Right atrium auricular region (tissue), 2 donors: Measurements from ENCODE around the gene THSD4. TPM values are rescaled to one million over a fixed set of nuclear protein-coding genes. Genes with fewer than 3 reads are reported as not detected.
A peak's percentile ranks its signal among the peaks of the same experiment; 100 is the strongest.

Experiments
- DNase-seq: peaks from one replicate; pipeline ENCODE4 v3.0.0-alpha.2; 2019; ENCODE audit warnings: low spot score
- H3K27ac ChIP-seq, 2 donors: fragments of 200-600 bp; sonication (generic); 1 replicate in 1 of 2; 2 replicates in 1 of 2; pipeline ENCODE4 v1.5.1; 2016 to 2019
- H3K27me3 ChIP-seq, 2 donors: fragments of 200-600 bp; sonication (generic); one replicate each; pipeline versions ENCODE4 v1.5.1 to v1.6.0; 2017 to 2019
- H3K36me3 ChIP-seq: fragments of 200-600 bp; sonication (generic); one replicate; pipeline ENCODE4 v1.5.1; 2016
- H3K4me1 ChIP-seq, 2 donors: fragments of 200-600 bp; sonication (generic); one replicate each; pipeline versions ENCODE4 v1.5.1 to v1.6.0; 2017 to 2019
- H3K4me3 ChIP-seq, 2 donors: fragments of 200-600 bp; sonication (generic); 1 replicate in 1 of 2; 2 replicates in 1 of 2; pipeline ENCODE4 v1.5.1; 2017 to 2019; ENCODE audit warnings: mild to moderate bottlenecking in 1 of 2, moderate library complexity in 1 of 2
- H3K9me3 ChIP-seq, 2 donors: fragments of 200-600 bp; sonication (generic); one replicate each; pipeline ENCODE4 v1.5.1; 2019
- total RNA-seq, 2 donors: library from RNA; depleted of rRNA; stranded (reverse); fragments of >200 nt; gene quantifications; one replicate each; pipeline ENCODE4 v1.1.0, GENCODE V29; 2016
- TF ChIP-seq, protein P1 (sequence below), 2 donors: fragments of 200-600 bp; sonication (generic); IDR thresholded peaks; one replicate each; pipeline ENCODE4 v1.5.1; 2019; ENCODE audit warnings: antibody characterized with exemption in 2 of 2

Gene THSD4
- total RNA-seq, 2 donors from 2014 or later: 41.2 to 85.3 TPM

GRCh38 chr15:71413419-71413818 lies 298.1 kb downstream of the THSD4 start:
- no peak for DNase-seq
- Histone ChIP-seq H3K27me3 (no peaks in the 10 kb centered on the region), H3K4me1 (peaks cover 0 to 20% of the 10 kb centered on the region in 2 donors), H3K27ac (peak overlapping the region; percentile 25 to 80), H3K4me3 (no peak overlapping the region), H3K36me3 (no peaks in the 10 kb centered on the region), H3K9me3 (no peaks in the 10 kb centered on the region)
- TF ChIP-seq, protein P1, sequence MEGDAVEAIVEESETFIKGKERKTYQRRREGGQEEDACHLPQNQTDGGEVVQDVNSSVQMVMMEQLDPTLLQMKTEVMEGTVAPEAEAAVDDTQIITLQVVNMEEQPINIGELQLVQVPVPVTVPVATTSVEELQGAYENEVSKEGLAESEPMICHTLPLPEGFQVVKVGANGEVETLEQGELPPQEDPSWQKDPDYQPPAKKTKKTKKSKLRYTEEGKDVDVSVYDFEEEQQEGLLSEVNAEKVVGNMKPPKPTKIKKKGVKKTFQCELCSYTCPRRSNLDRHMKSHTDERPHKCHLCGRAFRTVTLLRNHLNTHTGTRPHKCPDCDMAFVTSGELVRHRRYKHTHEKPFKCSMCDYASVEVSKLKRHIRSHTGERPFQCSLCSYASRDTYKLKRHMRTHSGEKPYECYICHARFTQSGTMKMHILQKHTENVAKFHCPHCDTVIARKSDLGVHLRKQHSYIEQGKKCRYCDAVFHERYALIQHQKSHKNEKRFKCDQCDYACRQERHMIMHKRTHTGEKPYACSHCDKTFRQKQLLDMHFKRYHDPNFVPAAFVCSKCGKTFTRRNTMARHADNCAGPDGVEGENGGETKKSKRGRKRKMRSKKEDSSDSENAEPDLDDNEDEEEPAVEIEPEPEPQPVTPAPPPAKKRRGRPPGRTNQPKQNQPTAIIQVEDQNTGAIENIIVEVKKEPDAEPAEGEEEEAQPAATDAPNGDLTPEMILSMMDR (IDR thresholded peaks at IDR 0.05): no peak

- peaks cover 0 to 20% of the 10 kb centered on the region in 2 donors for H3K4me1 ChIP-seq
- H3K4me3 ChIP-seq: no peak overlapping the region
- H3K9me3 ChIP-seq: no peaks in the 10 kb centered on the region
- no peak for DNase-seq
- peak overlapping the region in 1 of 2 donors; percentile 80 for H3K27ac ChIP-seq
- H3K36me3 ChIP-seq: no peaks in the 10 kb centered on the region
- no peaks in the 10 kb centered on the region for H3K27me3 ChIP-seq
- TF ChIP-seq, protein P1 (IDR thresholded peaks at IDR 0.05): no peak
Measured at GRCh38 chr15:71414853-71415252, 299.6 kb downstream of the THSD4 start.

DNA sequence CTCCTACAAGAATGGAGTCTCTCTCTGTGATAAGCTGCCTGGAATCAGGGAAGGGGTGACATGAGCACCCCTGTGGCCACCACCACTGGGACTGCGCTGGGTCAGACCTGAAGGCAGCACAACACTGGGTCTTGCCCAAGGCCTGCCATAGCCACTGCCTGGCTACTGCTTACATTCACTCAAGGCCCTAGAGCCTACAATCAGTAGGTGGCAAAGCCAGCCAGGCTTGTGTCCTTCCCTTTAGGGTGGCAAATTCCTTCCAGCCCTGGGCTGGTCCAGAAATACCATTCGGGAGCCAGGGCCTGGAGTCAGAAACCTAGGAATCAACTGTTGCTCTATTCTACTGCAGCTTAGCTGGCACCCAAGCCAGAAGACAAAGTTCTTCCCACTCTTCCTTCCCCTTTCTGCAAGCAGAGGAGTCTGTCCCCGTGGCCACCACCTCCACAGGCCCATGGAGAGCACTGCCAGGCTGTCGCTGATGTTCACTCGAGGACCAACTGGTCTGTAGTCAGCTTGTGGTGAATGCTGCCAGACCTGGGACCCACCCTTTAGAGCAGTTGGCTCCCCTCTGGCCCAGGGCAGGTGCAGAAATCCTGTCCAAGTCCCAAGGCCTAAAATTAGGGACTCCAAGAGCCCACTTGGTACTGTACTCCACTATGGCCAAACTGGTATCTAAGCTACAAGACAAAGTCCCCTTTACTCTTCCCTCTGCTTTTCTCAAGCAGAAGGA lies 307.4 kb downstream of the THSD4 start:
- Histone ChIP-seq H3K4me3 (no peak overlapping the region), H3K27me3 (no peaks in the 10 kb centered on the region)
- no peak for DNase-seq

GRCh38 chr15:71424765-71425164 lies 309.5 kb downstream of the THSD4 start:
- H3K4me3 ChIP-seq: no peak overlapping the region
- H3K9me3 ChIP-seq: no peaks in the 10 kb centered on the region
- no peaks in the 10 kb centered on the region for H3K27me3 ChIP-seq
- no peak overlapping the region for H3K27ac ChIP-seq
- peaks cover 0 to 11% of the 10 kb centered on the region in 2 donors for H3K4me1 ChIP-seq
- no peak for DNase-seq
- no peaks in the 10 kb centered on the region for H3K36me3 ChIP-seq
- TF ChIP-seq, protein P1 (IDR thresholded peaks at IDR 0.05): no peak

More for the DNA sequence above, 307.4 kb downstream of the THSD4 start:
- no peaks in the 10 kb centered on the region for H3K36me3 ChIP-seq
- H3K9me3 ChIP-seq: no peaks in the 10 kb centered on the region
- TF ChIP-seq, protein P1 (IDR thresholded peaks at IDR 0.05): no peak
- peaks cover 0 to 11% of the 10 kb centered on the region in 2 donors for H3K4me1 ChIP-seq
- no peak overlapping the region for H3K27ac ChIP-seq

DNA sequence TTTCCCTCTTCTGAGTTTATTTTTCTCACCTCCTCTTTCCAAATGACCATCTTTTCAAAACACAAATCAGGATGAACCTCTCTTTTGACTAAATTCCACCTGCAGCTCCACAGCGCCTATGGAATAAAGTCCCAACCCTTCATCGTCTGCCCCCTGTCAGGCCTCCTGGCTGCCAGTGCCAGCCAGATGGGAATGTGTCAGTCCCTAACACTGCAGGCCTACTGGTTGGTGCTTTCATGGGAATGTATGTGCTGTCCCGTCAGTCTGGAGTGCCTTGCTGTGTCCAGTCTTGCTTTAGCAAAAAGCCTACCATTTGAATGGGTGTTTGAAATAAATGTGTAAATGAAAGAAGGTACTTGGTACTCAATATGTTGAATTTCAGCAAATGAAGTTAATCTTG lies 310.1 kb downstream of the THSD4 start:
- no peak for DNase-seq
- peaks cover 0 to 11% of the 10 kb centered on the region in 2 donors for H3K4me1 ChIP-seq
- no peaks in the 10 kb centered on the region for H3K9me3 ChIP-seq

More for the DNA sequence above, 310.1 kb downstream of the THSD4 start:
- Histone ChIP-seq H3K27me3 (no peaks in the 10 kb centered on the region), H3K27ac (no peak overlapping the region), H3K4me3 (no peak overlapping the region), H3K36me3 (no peaks in the 10 kb centered on the region)
- TF ChIP-seq, protein P1 (IDR thresholded peaks at IDR 0.05): no peak
